ENCODE results near the gene LPP. TPM values are rescaled to one million over a fixed set of nuclear protein-coding genes. Genes with fewer than 3 reads are reported as not detected.

LPP gene
- total RNA-seq, 2 donors from 2014 or later, result 170 to 246 TPM

DNA sequence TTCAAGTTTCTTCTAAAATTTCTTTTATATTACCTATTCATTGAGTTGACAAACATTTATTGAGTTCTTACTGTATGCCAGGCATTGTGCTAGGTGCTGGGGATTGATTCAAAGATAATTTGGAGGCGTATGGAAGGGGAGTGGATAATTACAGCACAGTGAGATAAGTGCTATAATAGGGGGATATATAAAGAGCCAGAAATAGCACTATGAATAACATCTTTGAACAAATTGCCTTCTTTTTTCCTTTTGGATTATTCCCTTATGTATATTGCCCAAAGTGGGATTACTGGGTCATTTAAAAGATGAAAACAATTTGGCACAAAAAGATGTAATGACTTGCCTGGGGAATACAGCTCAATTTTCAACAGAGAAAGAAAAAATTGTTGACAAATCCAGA is 64.6 kb downstream of the LPP start:
- H3K4me3 ChIP-seq, result no peak overlapping the region
- no peaks in the 10 kb centered on the region for H3K36me3 ChIP-seq
- no peaks in the 10 kb centered on the region for H3K9me3 ChIP-seq
- DNase-seq, result no peak
- H3K27me3 ChIP-seq, result no peaks in the 10 kb centered on the region
- TF ChIP-seq, protein P1, sequence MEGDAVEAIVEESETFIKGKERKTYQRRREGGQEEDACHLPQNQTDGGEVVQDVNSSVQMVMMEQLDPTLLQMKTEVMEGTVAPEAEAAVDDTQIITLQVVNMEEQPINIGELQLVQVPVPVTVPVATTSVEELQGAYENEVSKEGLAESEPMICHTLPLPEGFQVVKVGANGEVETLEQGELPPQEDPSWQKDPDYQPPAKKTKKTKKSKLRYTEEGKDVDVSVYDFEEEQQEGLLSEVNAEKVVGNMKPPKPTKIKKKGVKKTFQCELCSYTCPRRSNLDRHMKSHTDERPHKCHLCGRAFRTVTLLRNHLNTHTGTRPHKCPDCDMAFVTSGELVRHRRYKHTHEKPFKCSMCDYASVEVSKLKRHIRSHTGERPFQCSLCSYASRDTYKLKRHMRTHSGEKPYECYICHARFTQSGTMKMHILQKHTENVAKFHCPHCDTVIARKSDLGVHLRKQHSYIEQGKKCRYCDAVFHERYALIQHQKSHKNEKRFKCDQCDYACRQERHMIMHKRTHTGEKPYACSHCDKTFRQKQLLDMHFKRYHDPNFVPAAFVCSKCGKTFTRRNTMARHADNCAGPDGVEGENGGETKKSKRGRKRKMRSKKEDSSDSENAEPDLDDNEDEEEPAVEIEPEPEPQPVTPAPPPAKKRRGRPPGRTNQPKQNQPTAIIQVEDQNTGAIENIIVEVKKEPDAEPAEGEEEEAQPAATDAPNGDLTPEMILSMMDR (IDR thresholded peaks at IDR 0.05), result no peak
- peak overlapping the region in 1 of 2 donors; percentile 35 for H3K9ac ChIP-seq (ENCODE audit: low read depth in 2 of 2, low read length in 2 of 2)
- intact Hi-C loops (cut with DNase I), result no loop called here
- H3K4me1 ChIP-seq, result peaks cover 28% of the 10 kb centered on the region
- H3K27ac ChIP-seq, result peak overlapping the region; percentile 52

DNA sequence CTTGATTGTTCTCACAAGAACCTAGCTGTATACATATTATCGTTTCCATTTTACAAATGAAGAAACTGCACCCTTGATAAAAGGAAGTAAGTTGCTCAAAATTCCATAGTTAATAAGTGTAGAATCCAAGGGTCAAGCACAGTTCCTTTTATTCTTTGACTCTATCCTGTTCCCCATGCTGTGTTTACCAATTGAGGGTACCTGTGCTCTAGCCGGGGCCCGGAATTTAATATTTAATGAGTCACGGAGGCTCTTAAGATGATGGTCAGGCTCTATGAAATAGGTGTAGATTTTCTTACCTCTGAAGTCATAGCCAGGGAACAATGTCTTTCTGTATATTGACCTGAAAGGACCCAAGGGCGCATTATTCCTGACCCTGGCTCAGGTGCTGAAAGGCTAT is 65.2 kb downstream of the LPP start:
- H3K4me3 ChIP-seq, result no peak overlapping the region
- no peak for DNase-seq
- intact Hi-C loops (cut with DNase I), result no loop called here
- no peaks in the 10 kb centered on the region for H3K9me3 ChIP-seq
- H3K4me1 ChIP-seq, result peaks cover 31% of the 10 kb centered on the region
- H3K36me3 ChIP-seq, result no peaks in the 10 kb centered on the region
- H3K9ac ChIP-seq (ENCODE audit: low read depth in 2 of 2, low read length in 2 of 2), result peak overlapping the region in 1 of 2 donors; percentile 37
- TF ChIP-seq, protein P1 (IDR thresholded peaks at IDR 0.05), result no peak
- H3K27ac ChIP-seq, result peak overlapping the region; percentile 52
- no peaks in the 10 kb centered on the region for H3K27me3 ChIP-seq

DNA sequence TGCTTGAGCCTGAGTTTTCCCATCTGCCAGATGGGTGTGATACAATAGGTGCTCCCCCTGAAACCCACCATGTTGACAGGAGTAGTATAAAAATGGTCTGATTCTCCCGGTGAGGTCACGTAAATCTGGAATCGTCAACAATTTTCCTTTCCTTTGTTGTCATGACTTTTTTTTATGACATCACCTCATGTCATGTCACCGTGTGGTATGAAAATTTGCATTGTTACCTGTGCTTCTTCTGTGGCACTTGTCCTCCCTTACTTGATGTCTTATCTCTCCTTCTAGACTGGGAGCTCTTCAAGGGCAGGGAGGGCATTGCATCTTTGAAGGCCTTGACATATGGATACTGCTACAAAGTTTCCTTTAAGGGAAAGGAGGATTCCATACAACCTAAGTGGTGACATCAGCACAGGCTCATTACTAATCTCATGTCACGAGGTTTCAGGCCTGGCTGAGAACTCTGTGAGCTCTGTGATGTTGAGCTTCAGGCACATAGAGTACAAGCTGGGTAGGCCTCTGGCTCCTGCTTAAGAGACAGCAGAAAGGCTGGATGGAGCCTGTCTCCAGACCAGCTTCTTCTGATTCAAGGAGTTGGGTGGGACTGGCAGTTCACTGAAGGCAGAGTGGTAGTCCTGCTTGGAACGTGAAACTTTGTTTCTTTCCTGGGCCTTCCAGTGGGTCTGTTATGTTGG is 66.3 kb downstream of the LPP start:
- peaks cover 34% of the 10 kb centered on the region for H3K4me1 ChIP-seq
- intact Hi-C loops (cut with DNase I), result no loop called here

DNA sequence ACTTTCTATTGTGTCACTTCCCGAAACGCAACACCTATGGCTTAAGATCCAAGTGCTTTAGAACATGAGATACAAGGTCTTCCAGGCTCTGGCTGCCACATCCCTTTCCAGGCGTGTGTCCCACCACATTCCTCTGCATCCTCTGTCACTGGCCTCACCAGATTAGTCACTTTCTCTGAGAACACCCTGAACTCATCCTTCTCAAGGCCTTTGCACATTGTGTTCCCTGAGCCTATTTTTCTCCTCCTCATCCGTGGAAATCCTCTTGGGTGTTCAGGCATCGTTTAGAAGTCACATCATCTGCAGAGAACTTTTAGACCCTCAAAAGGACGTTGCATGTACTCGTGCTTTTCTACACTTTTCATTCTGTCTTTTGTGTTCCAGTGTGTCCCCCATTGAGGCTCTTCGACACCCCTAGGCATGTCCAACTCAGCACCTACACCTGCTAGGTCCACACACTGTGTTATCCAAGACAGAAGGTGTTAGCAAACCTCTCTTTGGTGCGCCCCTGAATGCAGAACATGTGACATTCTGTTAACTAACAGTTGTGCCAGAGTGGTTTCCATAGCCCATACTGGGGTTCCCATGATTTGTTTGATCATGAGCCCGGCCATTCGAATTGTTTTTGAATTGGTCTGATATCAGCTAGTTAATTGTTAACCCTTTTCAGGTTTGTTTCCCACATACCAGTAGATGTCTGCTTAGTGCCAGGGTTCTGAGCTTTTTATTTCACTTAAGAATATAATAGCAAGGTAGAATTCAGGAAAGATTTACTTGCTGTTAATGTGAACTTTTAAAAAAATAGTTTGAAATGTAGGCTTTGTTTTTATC is 67.2 kb downstream of the LPP start:
- no peaks in the 10 kb centered on the region for H3K36me3 ChIP-seq
- peaks cover 34% of the 10 kb centered on the region for H3K4me1 ChIP-seq

More for the DNA sequence above, 66.3 kb downstream of the LPP start:
- no peak for DNase-seq
- no peaks in the 10 kb centered on the region for H3K27me3 ChIP-seq
- no peak overlapping the region for H3K9ac ChIP-seq (ENCODE audit: low read depth in 2 of 2, low read length in 2 of 2)
- no peaks in the 10 kb centered on the region for H3K9me3 ChIP-seq
- TF ChIP-seq, protein P1 (IDR thresholded peaks at IDR 0.05), result no peak
- H3K4me3 ChIP-seq, result no peak overlapping the region
- no peaks in the 10 kb centered on the region for H3K36me3 ChIP-seq
- peak overlapping the region; percentile 13 for H3K27ac ChIP-seq

DNA sequence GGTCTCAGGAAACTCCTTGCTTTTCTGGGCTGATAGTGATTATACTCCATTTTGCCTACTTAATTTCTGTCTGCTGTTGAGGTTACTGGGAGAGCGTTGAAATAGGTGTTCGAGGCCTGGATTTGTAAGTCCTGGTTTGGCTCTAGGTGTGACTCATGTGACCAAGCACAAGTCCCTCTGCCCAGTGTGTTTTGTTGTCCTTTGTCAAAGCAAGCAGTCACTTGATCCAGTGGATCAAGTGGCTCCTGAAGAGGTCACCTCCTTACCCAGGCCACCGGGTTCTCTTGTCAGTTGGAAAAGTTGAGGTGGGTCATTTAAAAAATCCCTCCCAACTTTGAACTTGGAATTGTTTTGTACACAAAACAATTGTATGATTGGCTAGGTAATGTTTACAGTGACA is 70.0 kb downstream of the LPP start:
- no peak overlapping the region for H3K27ac ChIP-seq

More for the DNA sequence above, 67.2 kb downstream of the LPP start:
- TF ChIP-seq, protein P1 (IDR thresholded peaks at IDR 0.05), result no peak
- Histone ChIP-seq H3K27me3 (no peaks in the 10 kb centered on the region), H3K4me3 (no peak overlapping the region), H3K9me3 (no peaks in the 10 kb centered on the region), H3K27ac (peak overlapping the region; percentile 13), H3K9ac (ENCODE audit: low read depth in 2 of 2, low read length in 2 of 2) (no peak overlapping the region)
- DNase-seq, result no peak
- intact Hi-C loops (cut with DNase I), result no loop called here

More for the DNA sequence above, 70.0 kb downstream of the LPP start:
- Histone ChIP-seq H3K9ac (ENCODE audit: low read depth in 2 of 2, low read length in 2 of 2) (no peak overlapping the region), H3K4me1 (peaks cover 13% of the 10 kb centered on the region), H3K36me3 (no peaks in the 10 kb centered on the region), H3K27me3 (no peaks in the 10 kb centered on the region), H3K4me3 (no peak overlapping the region), H3K9me3 (no peaks in the 10 kb centered on the region)
- intact Hi-C loops (cut with DNase I), result no loop called here
- DNase-seq, result no peak
- TF ChIP-seq, protein P1 (IDR thresholded peaks at IDR 0.05), result no peak

Data from colonic mucosa (tissue), 4 donors.